GM12801 (cell line): Measurements from ENCODE around the gene BTRC.

Experiments used
- CTCF ChIP-seq: IDR thresholded peaks from one replicate; pipeline ENCODE4 v1.5.1; 2011; ENCODE audit warnings: control low read depth; ENCODE audit not compliant: insufficient read length; ENCODE audit errors: extremely low read depth

The BTRC gene

GRCh38 chr10:101386659-101387259 lies 32.8 kb downstream of the BTRC start:
- no peak for TF ChIP-seq CTCF

GRCh38 chr10:101388676-101389276 lies 34.8 kb downstream of the BTRC start:
- TF ChIP-seq CTCF = no peak

GRCh38 chr10:101389986-101390531 lies 36.1 kb downstream of the BTRC start:
- TF ChIP-seq CTCF = no peak

- no peak for TF ChIP-seq CTCF
These were observed 39.4 kb downstream of the BTRC start for GRCh38 chr10:101393378-101393777.

GRCh38 chr10:101394524-101395133 lies 40.7 kb downstream of the BTRC start:
- no peak for TF ChIP-seq CTCF

- TF ChIP-seq CTCF = no peak
These were observed 43.2 kb downstream of the BTRC start for GRCh38 chr10:101397140-101397539.

- no peak for TF ChIP-seq CTCF
These were observed 46.6 kb downstream of the BTRC start for GRCh38 chr10:101400585-101400984.
